Measurements from ENCODE around the gene IFT74. TPM values are rescaled to one million over a fixed set of nuclear protein-coding genes. Genes with fewer than 3 reads are reported as not detected.

IFT74 gene
- total RNA-seq, 1 experiment from 2014 or later: 6.0 TPM

DNA sequence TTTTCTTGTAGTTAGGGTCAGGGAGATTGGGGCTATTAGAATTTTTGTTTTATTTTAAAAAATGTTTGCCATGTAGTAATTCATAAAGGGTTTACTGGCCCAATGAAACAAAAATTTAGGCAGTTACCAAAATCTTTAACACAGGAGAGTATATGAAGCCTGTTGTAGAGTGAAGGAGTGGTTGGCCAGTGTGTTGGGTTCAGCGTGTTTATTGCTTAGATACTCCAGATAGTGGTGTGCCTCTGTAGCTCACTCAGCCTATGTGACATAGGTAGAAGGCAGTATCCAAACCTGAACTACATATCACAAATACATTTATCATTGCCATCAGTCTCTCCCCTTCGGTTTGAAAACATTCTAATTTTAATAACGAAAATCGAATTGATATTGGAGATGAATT, 154.0 kb downstream of the IFT74 start:
- no peak overlapping the region for H3K4me3 ChIP-seq (ENCODE audit: low read depth in 2 of 2, low read length in 2 of 2)
- no peak overlapping the region for H3K27ac ChIP-seq (ENCODE audit: low read length)
- CTCF ChIA-PET: no interaction called here

DNA sequence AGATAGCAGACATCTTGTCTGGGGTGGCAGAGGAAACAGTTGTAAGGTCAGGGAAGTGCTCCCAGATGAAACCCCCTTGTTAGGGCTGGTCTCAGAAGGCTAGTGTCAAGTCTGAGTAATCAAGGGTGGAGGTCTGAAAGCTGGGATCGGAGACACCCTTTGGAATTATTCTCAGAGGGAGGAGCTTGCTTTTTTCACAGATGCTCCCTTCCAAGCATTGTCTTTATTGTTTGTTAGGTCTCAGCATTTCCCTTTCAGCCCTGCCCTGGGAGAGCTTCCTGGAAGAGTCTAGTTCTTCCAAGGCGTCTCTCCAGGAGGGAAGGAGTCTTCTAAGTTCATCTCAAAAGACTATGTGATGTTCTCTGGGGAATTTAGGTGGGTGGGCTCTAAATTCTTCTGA, 156.0 kb downstream of the IFT74 start:
- H3K4me1 ChIP-seq (ENCODE audit: control insufficient read depth, insufficient read depth, low read length): no peaks in the 10 kb centered on the region
- ChIA-PET CTCF (no interaction called here), POLR2A (no interaction called here)
- H3K27me3 ChIP-seq (ENCODE audit: control insufficient read depth, insufficient read depth, low read length): no peaks in the 10 kb centered on the region
- no TSS peak for BruUV-seq (replicated peaks)
- no peak overlapping the region for H3K27ac ChIP-seq (ENCODE audit: low read length)
- in situ Hi-C loops (cut with HindIII; ENCODE audit: low pct_unique_long_range_greater_than_20kb, low sequenced_read_pairs) (no loop called here), intact Hi-C loops (cut with micrococcal nuclease; ENCODE audit: unreplicated experiment) (no loop called here)
- H3K36me3 ChIP-seq (ENCODE audit: control insufficient read depth, insufficient read depth, low read length): no peaks in the 10 kb centered on the region
- TF ChIP-seq, protein P1, sequence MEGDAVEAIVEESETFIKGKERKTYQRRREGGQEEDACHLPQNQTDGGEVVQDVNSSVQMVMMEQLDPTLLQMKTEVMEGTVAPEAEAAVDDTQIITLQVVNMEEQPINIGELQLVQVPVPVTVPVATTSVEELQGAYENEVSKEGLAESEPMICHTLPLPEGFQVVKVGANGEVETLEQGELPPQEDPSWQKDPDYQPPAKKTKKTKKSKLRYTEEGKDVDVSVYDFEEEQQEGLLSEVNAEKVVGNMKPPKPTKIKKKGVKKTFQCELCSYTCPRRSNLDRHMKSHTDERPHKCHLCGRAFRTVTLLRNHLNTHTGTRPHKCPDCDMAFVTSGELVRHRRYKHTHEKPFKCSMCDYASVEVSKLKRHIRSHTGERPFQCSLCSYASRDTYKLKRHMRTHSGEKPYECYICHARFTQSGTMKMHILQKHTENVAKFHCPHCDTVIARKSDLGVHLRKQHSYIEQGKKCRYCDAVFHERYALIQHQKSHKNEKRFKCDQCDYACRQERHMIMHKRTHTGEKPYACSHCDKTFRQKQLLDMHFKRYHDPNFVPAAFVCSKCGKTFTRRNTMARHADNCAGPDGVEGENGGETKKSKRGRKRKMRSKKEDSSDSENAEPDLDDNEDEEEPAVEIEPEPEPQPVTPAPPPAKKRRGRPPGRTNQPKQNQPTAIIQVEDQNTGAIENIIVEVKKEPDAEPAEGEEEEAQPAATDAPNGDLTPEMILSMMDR (IDR thresholded peaks at IDR 0.05): no peak
- TF ChIP-seq POLR2AphosphoS5 (IDR thresholded peaks at IDR 0.05; ENCODE audit: low read depth, low read length): no peak
- TF ChIP-seq, protein P2, sequence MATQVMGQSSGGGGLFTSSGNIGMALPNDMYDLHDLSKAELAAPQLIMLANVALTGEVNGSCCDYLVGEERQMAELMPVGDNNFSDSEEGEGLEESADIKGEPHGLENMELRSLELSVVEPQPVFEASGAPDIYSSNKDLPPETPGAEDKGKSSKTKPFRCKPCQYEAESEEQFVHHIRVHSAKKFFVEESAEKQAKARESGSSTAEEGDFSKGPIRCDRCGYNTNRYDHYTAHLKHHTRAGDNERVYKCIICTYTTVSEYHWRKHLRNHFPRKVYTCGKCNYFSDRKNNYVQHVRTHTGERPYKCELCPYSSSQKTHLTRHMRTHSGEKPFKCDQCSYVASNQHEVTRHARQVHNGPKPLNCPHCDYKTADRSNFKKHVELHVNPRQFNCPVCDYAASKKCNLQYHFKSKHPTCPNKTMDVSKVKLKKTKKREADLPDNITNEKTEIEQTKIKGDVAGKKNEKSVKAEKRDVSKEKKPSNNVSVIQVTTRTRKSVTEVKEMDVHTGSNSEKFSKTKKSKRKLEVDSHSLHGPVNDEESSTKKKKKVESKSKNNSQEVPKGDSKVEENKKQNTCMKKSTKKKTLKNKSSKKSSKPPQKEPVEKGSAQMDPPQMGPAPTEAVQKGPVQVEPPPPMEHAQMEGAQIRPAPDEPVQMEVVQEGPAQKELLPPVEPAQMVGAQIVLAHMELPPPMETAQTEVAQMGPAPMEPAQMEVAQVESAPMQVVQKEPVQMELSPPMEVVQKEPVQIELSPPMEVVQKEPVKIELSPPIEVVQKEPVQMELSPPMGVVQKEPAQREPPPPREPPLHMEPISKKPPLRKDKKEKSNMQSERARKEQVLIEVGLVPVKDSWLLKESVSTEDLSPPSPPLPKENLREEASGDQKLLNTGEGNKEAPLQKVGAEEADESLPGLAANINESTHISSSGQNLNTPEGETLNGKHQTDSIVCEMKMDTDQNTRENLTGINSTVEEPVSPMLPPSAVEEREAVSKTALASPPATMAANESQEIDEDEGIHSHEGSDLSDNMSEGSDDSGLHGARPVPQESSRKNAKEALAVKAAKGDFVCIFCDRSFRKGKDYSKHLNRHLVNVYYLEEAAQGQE (IDR thresholded peaks at IDR 0.05; ENCODE audit: insufficient read depth in 1 of 2, low read depth in 2 of 2, low read length in 1 of 2): no peak
- TF ChIP-seq SIN3A (IDR thresholded peaks at IDR 0.05; ENCODE audit: borderline replicate concordance, insufficient read depth, low read depth, low read length): no peak
- no peak for TF ChIP-seq TCF7L2 (IDR thresholded peaks at IDR 0.05; ENCODE audit: low read depth, low read length)
- no peaks in the 10 kb centered on the region for H3K9me3 ChIP-seq (ENCODE audit: control insufficient read depth, insufficient read depth, low read depth, low read length)
- H3K4me3 ChIP-seq (ENCODE audit: low read depth in 2 of 2, low read length in 2 of 2): no peak overlapping the region
- DNase-seq (ENCODE audit: low read depth, low spot score) (no peak), ATAC-seq (no peak)

More for the DNA sequence above, 154.0 kb downstream of the IFT74 start:
- Histone ChIP-seq H3K36me3 (ENCODE audit: control insufficient read depth, insufficient read depth, low read length) (no peaks in the 10 kb centered on the region), H3K4me1 (ENCODE audit: control insufficient read depth, insufficient read depth, low read length) (no peaks in the 10 kb centered on the region), H3K9me3 (ENCODE audit: control insufficient read depth, insufficient read depth, low read depth, low read length) (no peaks in the 10 kb centered on the region), H3K27me3 (ENCODE audit: control insufficient read depth, insufficient read depth, low read length) (no peaks in the 10 kb centered on the region)
- intact Hi-C loops (cut with micrococcal nuclease; ENCODE audit: unreplicated experiment) (no loop called here), in situ Hi-C loops (cut with HindIII; ENCODE audit: low pct_unique_long_range_greater_than_20kb, low sequenced_read_pairs) (no loop called here)
- POLR2A ChIA-PET: no interaction called here
- no peak for DNase-seq (ENCODE audit: low read depth, low spot score)
- BruUV-seq (replicated peaks): no TSS peak
- no peak for ATAC-seq
- TF ChIP-seq TCF7L2 (IDR thresholded peaks at IDR 0.05; ENCODE audit: low read depth, low read length) (no peak), SIN3A (IDR thresholded peaks at IDR 0.05; ENCODE audit: borderline replicate concordance, insufficient read depth, low read depth, low read length) (no peak), POLR2AphosphoS5 (IDR thresholded peaks at IDR 0.05; ENCODE audit: low read depth, low read length) (no peak)
- TF ChIP-seq, protein P1 (IDR thresholded peaks at IDR 0.05): no peak
- TF ChIP-seq, protein P2 (IDR thresholded peaks at IDR 0.05; ENCODE audit: insufficient read depth in 1 of 2, low read depth in 2 of 2, low read length in 1 of 2): no peak

Other genes with a start within 250 kb of the IFT74 start
- gene CAAP1, start 63.6 kb upstream of the IFT74 start, total RNA-seq (2021; ENCODE audit: unreplicated experiment): 7.2 TPM
- 13.3 TPM for gene PLAA, start 9.2 kb upstream of the IFT74 start, total RNA-seq (2021; ENCODE audit: unreplicated experiment)
- gene LRRC19, start 49.3 kb downstream of the IFT74 start, total RNA-seq (2021; ENCODE audit: unreplicated experiment): not detected
- gene TEK, start 152.8 kb downstream of the IFT74 start, total RNA-seq (2021; ENCODE audit: unreplicated experiment): not detected